ENCODE data around the gene OSBP2. TPM values are rescaled to one million over a fixed set of nuclear protein-coding genes. Genes with fewer than 3 reads are reported as not detected.

Gene OSBP2
- total RNA-seq, 1 donor from 2014 or later, result 0.58 TPM

GRCh38 chr22:30881361-30882183 lies 186.9 kb downstream of the OSBP2 start:
- Mint-ChIP-seq H3K27me3 (ENCODE audit: insufficient read depth, low read depth) (peaks cover 9% of the 10 kb centered on the region), H3K27ac (no peak overlapping the region), H3K4me3 (no peak overlapping the region), H3K36me3 (no peaks in the 10 kb centered on the region), H3K4me1 (peaks cover 22% of the 10 kb centered on the region), H3K9me3 (no peaks in the 10 kb centered on the region)
- Histone ChIP-seq H3K4me1 (peaks cover 16% of the 10 kb centered on the region), H3K36me3 (no peaks in the 10 kb centered on the region), H3K4me2 (peak overlapping the region; percentile 71), H3K79me2 (ENCODE audit: low read depth) (no peaks in the 10 kb centered on the region), H3K9ac (no peak overlapping the region), H3K4me3 (no peak overlapping the region), H3K27ac (no peak overlapping the region), H3K27me3 (no peaks in the 10 kb centered on the region), H3K9me3 (ENCODE audit: low read depth) (no peaks in the 10 kb centered on the region), H4K20me1 (ENCODE audit: low read depth) (no peaks in the 10 kb centered on the region), H3F3A (ENCODE audit: low read depth) (no peaks in the 10 kb centered on the region), H2AFZ (replicated peaks) (peak overlapping the region; percentile 71)
- TF ChIP-seq EZH2phosphoT487 (IDR thresholded peaks at IDR 0.05) (no peak), EZH2 (IDR thresholded peaks at IDR 0.05) (no peak)
- TF ChIP-seq, protein P1, sequence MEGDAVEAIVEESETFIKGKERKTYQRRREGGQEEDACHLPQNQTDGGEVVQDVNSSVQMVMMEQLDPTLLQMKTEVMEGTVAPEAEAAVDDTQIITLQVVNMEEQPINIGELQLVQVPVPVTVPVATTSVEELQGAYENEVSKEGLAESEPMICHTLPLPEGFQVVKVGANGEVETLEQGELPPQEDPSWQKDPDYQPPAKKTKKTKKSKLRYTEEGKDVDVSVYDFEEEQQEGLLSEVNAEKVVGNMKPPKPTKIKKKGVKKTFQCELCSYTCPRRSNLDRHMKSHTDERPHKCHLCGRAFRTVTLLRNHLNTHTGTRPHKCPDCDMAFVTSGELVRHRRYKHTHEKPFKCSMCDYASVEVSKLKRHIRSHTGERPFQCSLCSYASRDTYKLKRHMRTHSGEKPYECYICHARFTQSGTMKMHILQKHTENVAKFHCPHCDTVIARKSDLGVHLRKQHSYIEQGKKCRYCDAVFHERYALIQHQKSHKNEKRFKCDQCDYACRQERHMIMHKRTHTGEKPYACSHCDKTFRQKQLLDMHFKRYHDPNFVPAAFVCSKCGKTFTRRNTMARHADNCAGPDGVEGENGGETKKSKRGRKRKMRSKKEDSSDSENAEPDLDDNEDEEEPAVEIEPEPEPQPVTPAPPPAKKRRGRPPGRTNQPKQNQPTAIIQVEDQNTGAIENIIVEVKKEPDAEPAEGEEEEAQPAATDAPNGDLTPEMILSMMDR (IDR thresholded peaks at IDR 0.05), result no peak
- DNase-seq (ENCODE audit: low spot score), result peak; percentile 88

- peak overlapping the region; percentile 55 for H3K27ac Mint-ChIP-seq
- TF ChIP-seq EZH2 (IDR thresholded peaks at IDR 0.05) (no peak), EZH2phosphoT487 (IDR thresholded peaks at IDR 0.05) (no peak)
- TF ChIP-seq, protein P1 (IDR thresholded peaks at IDR 0.05), result no peak
- no peak for DNase-seq (ENCODE audit: low spot score)
- no peaks in the 10 kb centered on the region for H3K27me3 ChIP-seq
- H3K4me1 Mint-ChIP-seq, result peaks cover 21% of the 10 kb centered on the region
- H3K4me3 ChIP-seq, result no peak overlapping the region
- no peak overlapping the region for H3K27ac ChIP-seq
- peaks cover 16% of the 10 kb centered on the region for H3K4me1 ChIP-seq
- H3K4me3 Mint-ChIP-seq, result no peak overlapping the region
- H3K9me3 ChIP-seq (ENCODE audit: low read depth), result no peaks in the 10 kb centered on the region
- H3K4me2 ChIP-seq, result peak overlapping the region; percentile 71
- H3K36me3 ChIP-seq, result no peaks in the 10 kb centered on the region
- H3K9me3 Mint-ChIP-seq, result no peaks in the 10 kb centered on the region
- no peak overlapping the region for H2AFZ ChIP-seq (replicated peaks)
- peaks cover 10% of the 10 kb centered on the region for H3K27me3 Mint-ChIP-seq (ENCODE audit: insufficient read depth, low read depth)
- no peaks in the 10 kb centered on the region for H4K20me1 ChIP-seq (ENCODE audit: low read depth)
- no peaks in the 10 kb centered on the region for H3K36me3 Mint-ChIP-seq
- H3K79me2 ChIP-seq (ENCODE audit: low read depth), result no peaks in the 10 kb centered on the region
- no peak overlapping the region for H3K9ac ChIP-seq
- H3F3A ChIP-seq (ENCODE audit: low read depth), result no peaks in the 10 kb centered on the region
Measured at GRCh38 chr22:30882184-30882717, 187.6 kb downstream of the OSBP2 start.

- H3K9me3 Mint-ChIP-seq, result no peaks in the 10 kb centered on the region
- Histone ChIP-seq H3K4me2 (no peak overlapping the region), H3K9ac (no peak overlapping the region)
Measured at GRCh38 chr22:30882974-30883533, 188.4 kb downstream of the OSBP2 start.

More at GRCh38 chr22:30882974-30883533, 188.4 kb downstream of the OSBP2 start:
- no peak overlapping the region for H3K27ac Mint-ChIP-seq
- H3F3A ChIP-seq (ENCODE audit: low read depth), result no peaks in the 10 kb centered on the region
- no peaks in the 10 kb centered on the region for H3K79me2 ChIP-seq (ENCODE audit: low read depth)
- H3K27ac ChIP-seq, result no peak overlapping the region
- H3K4me3 Mint-ChIP-seq, result no peak overlapping the region
- peaks cover 16% of the 10 kb centered on the region for H3K4me1 ChIP-seq
- peaks cover 16% of the 10 kb centered on the region for H3K4me1 Mint-ChIP-seq
- no peak for DNase-seq (ENCODE audit: low spot score)
- no peaks in the 10 kb centered on the region for H4K20me1 ChIP-seq (ENCODE audit: low read depth)
- H3K36me3 Mint-ChIP-seq, result no peaks in the 10 kb centered on the region
- H3K4me3 ChIP-seq, result no peak overlapping the region
- peaks cover 8% of the 10 kb centered on the region for H3K27me3 Mint-ChIP-seq (ENCODE audit: insufficient read depth, low read depth)
- no peaks in the 10 kb centered on the region for H3K27me3 ChIP-seq
- H2AFZ ChIP-seq (replicated peaks), result no peak overlapping the region
- H3K36me3 ChIP-seq, result no peaks in the 10 kb centered on the region
- TF ChIP-seq EZH2 (IDR thresholded peaks at IDR 0.05) (no peak), EZH2phosphoT487 (IDR thresholded peaks at IDR 0.05) (no peak)
- TF ChIP-seq, protein P1 (IDR thresholded peaks at IDR 0.05), result no peak
- no peaks in the 10 kb centered on the region for H3K9me3 ChIP-seq (ENCODE audit: low read depth)

Data from neural progenitor cell (in vitro differentiated cells).